ENCODE results near the gene CALHM5.

CALHM5 gene

GRCh38 chr6:116468293-116468692, 43.1 kb upstream of the CALHM5 start:
- no peak for TF ChIP-seq CTCF (IDR thresholded peaks at IDR 0.05; ENCODE audit: low read depth, low read length)

GRCh38 chr6:116471531-116471930, 39.9 kb upstream of the CALHM5 start:
- no peak for TF ChIP-seq CTCF (IDR thresholded peaks at IDR 0.05; ENCODE audit: low read depth, low read length)
- H3K4me3 ChIP-seq (ENCODE audit: low read depth, low read length) = no peak overlapping the region

More at GRCh38 chr6:116468293-116468692, 43.1 kb upstream of the CALHM5 start:
- H3K4me3 ChIP-seq (ENCODE audit: low read depth, low read length) = no peak overlapping the region

- no peak for TF ChIP-seq CTCF (IDR thresholded peaks at IDR 0.05; ENCODE audit: low read depth, low read length)
- no peak overlapping the region for H3K4me3 ChIP-seq (ENCODE audit: low read depth, low read length)
These were observed 38.7 kb upstream of the CALHM5 start for GRCh38 chr6:116472706-116473105.

GRCh38 chr6:116475141-116475540, 36.3 kb upstream of the CALHM5 start:
- H3K4me3 ChIP-seq (ENCODE audit: low read depth, low read length) = no peak overlapping the region
- no peak for TF ChIP-seq CTCF (IDR thresholded peaks at IDR 0.05; ENCODE audit: low read depth, low read length)

GRCh38 chr6:116476002-116476678, 35.3 kb upstream of the CALHM5 start:
- no peak overlapping the region for H3K4me3 ChIP-seq (ENCODE audit: low read depth, low read length)
- TF ChIP-seq CTCF (IDR thresholded peaks at IDR 0.05; ENCODE audit: low read depth, low read length) = no peak

- TF ChIP-seq CTCF (IDR thresholded peaks at IDR 0.05; ENCODE audit: low read depth, low read length) = no peak
These were observed 28.7 kb upstream of the CALHM5 start for GRCh38 chr6:116482780-116483179.

GRCh38 chr6:116483616-116484015, 27.8 kb upstream of the CALHM5 start:
- TF ChIP-seq CTCF (IDR thresholded peaks at IDR 0.05; ENCODE audit: low read depth, low read length) = no peak

More at GRCh38 chr6:116482780-116483179, 28.7 kb upstream of the CALHM5 start:
- H3K4me3 ChIP-seq (ENCODE audit: low read depth, low read length) = no peak overlapping the region

More at GRCh38 chr6:116483616-116484015, 27.8 kb upstream of the CALHM5 start:
- H3K4me3 ChIP-seq (ENCODE audit: low read depth, low read length) = no peak overlapping the region
